H9 (cell line): ENCODE measurements around the gene RSPRY1. TPM values are rescaled to one million over a fixed set of nuclear protein-coding genes. Genes with fewer than 3 reads are reported as not detected.

Experiments used
- DNase-seq: peaks from one replicate; pipeline ENCODE4 v3.0.0-alpha.2; 2017
- H2AFZ ChIP-seq: one replicate; pipeline ENCODE4 v1.6.1; 2013; ENCODE audit warnings: mild to moderate bottlenecking, low read length, control low read depth, moderate library complexity
- H2AK5ac ChIP-seq: 2 replicates; pipeline ENCODE4 v1.6.1; 2013; ENCODE audit warnings: low read length, control low read depth, mixed read lengths; ENCODE audit not compliant: insufficient read length
- H2BK120ac ChIP-seq: one replicate; pipeline ENCODE4 v1.6.1; 2013; ENCODE audit warnings: low read depth, mild to moderate bottlenecking, low read length, control low read depth, inconsistent platforms; ENCODE audit not compliant: poor library complexity, severe bottlenecking
- H2BK12ac ChIP-seq: 2 replicates; pipeline ENCODE4 v1.6.1; 2013; ENCODE audit warnings: low read length, control low read depth, mixed read lengths, low read depth; ENCODE audit not compliant: insufficient read length
- H2BK15ac ChIP-seq: 2 replicates; pipeline ENCODE4 v1.6.1; 2013; ENCODE audit warnings: low read depth, low read length, control low read depth
- H2BK20ac ChIP-seq: one replicate; pipeline ENCODE4 v1.6.1; 2013; ENCODE audit warnings: low read depth, mild to moderate bottlenecking, low read length, control low read depth, inconsistent platforms; ENCODE audit not compliant: poor library complexity, severe bottlenecking
- H2BK5ac ChIP-seq: 2 replicates; pipeline ENCODE4 v1.6.1; 2013; ENCODE audit warnings: low read length, control low read depth, mixed read lengths; ENCODE audit not compliant: insufficient read length
- H3K14ac ChIP-seq: 2 replicates; pipeline ENCODE4 v1.6.1; 2013; ENCODE audit warnings: low read length, control low read depth; ENCODE audit not compliant: insufficient read depth
- H3K18ac ChIP-seq: 2 replicates; pipeline ENCODE4 v1.6.1; 2013; ENCODE audit warnings: low read depth, mild to moderate bottlenecking, mixed read lengths, low read length, control low read depth; ENCODE audit not compliant: insufficient read length
- H3K23ac ChIP-seq: 2 replicates; pipeline ENCODE4 v1.6.1; 2013; ENCODE audit warnings: low read length, control low read depth, mixed read lengths, low read depth; ENCODE audit not compliant: insufficient read length
- H3K23me2 ChIP-seq: 2 replicates; pipeline ENCODE4 v1.6.1; 2013; ENCODE audit warnings: low read depth, mild to moderate bottlenecking, mixed read lengths, low read length, control low read depth; ENCODE audit not compliant: insufficient read length, poor library complexity, severe bottlenecking
- H3K27ac ChIP-seq: 2 replicates; pipeline ENCODE4 v1.5.1; 2013; ENCODE audit warnings: low read length, control low read depth, mixed read lengths, low read depth; ENCODE audit not compliant: insufficient read length
- H3K27me3 ChIP-seq: 2 replicates; pipeline ENCODE4 v1.6.1; 2013; ENCODE audit warnings: low read length, control low read depth, inconsistent platforms; ENCODE audit not compliant: insufficient read depth
- H3K4ac ChIP-seq: 2 replicates; pipeline ENCODE4 v1.6.1; 2013; ENCODE audit warnings: low read depth, mild to moderate bottlenecking, control low read depth, inconsistent platforms, low read length, moderate library complexity
- H3K4me1 ChIP-seq: 2 replicates; pipeline ENCODE4 v1.6.1; 2013; ENCODE audit warnings: low read length, control low read depth, inconsistent platforms; ENCODE audit not compliant: insufficient read depth
- H3K4me2 ChIP-seq: 2 replicates; pipeline ENCODE4 v1.6.1; 2013; ENCODE audit warnings: low read length, control low read depth, mixed read lengths; ENCODE audit not compliant: insufficient read length, insufficient read depth
- H3K56ac ChIP-seq: 2 replicates; pipeline ENCODE4 v1.6.1; 2013; ENCODE audit warnings: low read depth, mild to moderate bottlenecking, mixed read lengths, low read length, control low read depth; ENCODE audit not compliant: insufficient read length
- H3K79me1 ChIP-seq: 2 replicates; pipeline ENCODE4 v1.6.1; 2013; ENCODE audit warnings: low read depth, mild to moderate bottlenecking, moderate library complexity, low read length, control low read depth, inconsistent platforms; ENCODE audit not compliant: insufficient read depth, poor library complexity, severe bottlenecking
- H3K79me2 ChIP-seq: 2 replicates; pipeline ENCODE4 v1.6.1; 2013; ENCODE audit warnings: low read length, control low read depth, inconsistent platforms; ENCODE audit not compliant: insufficient read depth
- H3K9ac ChIP-seq: 2 replicates; pipeline ENCODE4 v1.6.1; 2013; ENCODE audit warnings: low read length, control low read depth, mixed read lengths; ENCODE audit not compliant: insufficient read length; ENCODE audit errors: extremely low read depth
- H3K9me3 ChIP-seq: one replicate; pipeline ENCODE4 v1.6.1; 2013; ENCODE audit warnings: low read depth, low read length, inconsistent platforms; ENCODE audit not compliant: control insufficient read depth
- H3T11ph ChIP-seq: one replicate; pipeline ENCODE4 v1.6.1; 2013; ENCODE audit warnings: mild to moderate bottlenecking, low read length, control low read depth, inconsistent platforms
- H4K20me1 ChIP-seq: one replicate; pipeline ENCODE4 v1.6.1; 2013; ENCODE audit not compliant: control insufficient read depth, insufficient read length, insufficient read depth
- H4K5ac ChIP-seq: 2 replicates; pipeline ENCODE4 v1.6.1; 2013; ENCODE audit warnings: low read depth, mild to moderate bottlenecking, mixed read lengths, low read length, control low read depth; ENCODE audit not compliant: insufficient read length
- H4K8ac ChIP-seq: replicated peaks from 2 replicates; pipeline ENCODE4 v1.6.1; 2013; ENCODE audit warnings: low read length, control low read depth, mixed read lengths, low read depth; ENCODE audit not compliant: insufficient read length
- H4K91ac ChIP-seq: 2 replicates; pipeline ENCODE4 v1.6.1; 2013; ENCODE audit warnings: low read depth, mild to moderate bottlenecking, moderate library complexity, mixed read lengths, low read length, control low read depth; ENCODE audit not compliant: insufficient read length
- H3K27ac Mint-ChIP-seq, 3 experiments: 2 replicates in 2 of 3; 3 replicates in 1 of 3; pipeline ENCODE4 v1.8.0; 2020 to 2021; ENCODE audit warnings: mixed read lengths in 3 of 3, mild to moderate bottlenecking in 1 of 3, moderate library complexity in 1 of 3
- H3K27me3 Mint-ChIP-seq: 2 replicates; pipeline ENCODE4 v1.8.0; 2021; ENCODE audit warnings: low read depth, mild to moderate bottlenecking, moderate library complexity, mixed read lengths
- H3K36me3 Mint-ChIP-seq, 3 experiments: 2 replicates in 2 of 3; 3 replicates in 1 of 3; pipeline ENCODE4 v1.8.0; 2020 to 2021; ENCODE audit warnings: low read depth in 3 of 3, mixed read lengths in 3 of 3; ENCODE audit not compliant: insufficient read depth in 1 of 3
- H3K4me1 Mint-ChIP-seq, 2 experiments: 2 replicates each; pipeline ENCODE4 v1.8.0; 2020; ENCODE audit warnings: mixed read lengths in 2 of 2
- H3K4me3 Mint-ChIP-seq, 2 experiments: 2 replicates in 1 of 2; 3 replicates in 1 of 2; pipeline ENCODE4 v1.8.0; 2020 to 2021; ENCODE audit warnings: mild to moderate bottlenecking in 2 of 2, mixed read lengths in 2 of 2, moderate library complexity in 1 of 2
- H3K9me3 Mint-ChIP-seq, 2 experiments: 2 replicates in 1 of 2; 3 replicates in 1 of 2; pipeline ENCODE4 v1.8.0; 2020; ENCODE audit warnings: mild to moderate bottlenecking in 2 of 2, mixed read lengths in 2 of 2, moderate library complexity in 1 of 2
- CTCF ChIP-seq: fragments of 200-600 bp; sonication (generic); conservative IDR thresholded peaks from 3 replicates; pipeline ENCODE4 v1.8.0; 2021; ENCODE audit warnings: antibody characterized with exemption, mild to moderate bottlenecking
- WGBS: extraction: QIAGEN DNeasy Blood & Tissue Kit; methylation state at CpG from one replicate; pipeline ENCODE4 v1.1.7; 2013; ENCODE audit warnings: missing lambda C conversion rate, low lambda C conversion rate, mixed read lengths; ENCODE audit not compliant: insufficient read length; ENCODE audit errors: extremely low coverage; 5-methylcytosine and 5-hydroxymethylcytosine counted together
- total RNA-seq: library from RNA; stranded (reverse); gene quantifications from 2 replicates; pipeline ENCODE4 v1.2.1, GENCODE V29; 2021

Gene RSPRY1
- total RNA-seq, 1 experiment from 2014 or later = 36.1 TPM

GRCh38 chr16:57151369-57151768, 34.8 kb upstream of the RSPRY1 start:
- H4K20me1 ChIP-seq = no peaks in the 10 kb centered on the region
- H3K27me3 ChIP-seq = no peaks in the 10 kb centered on the region
- no peak overlapping the region for H2AFZ ChIP-seq
- H4K5ac ChIP-seq = no peak overlapping the region
- no peak overlapping the region for H3K23ac ChIP-seq
- no peak overlapping the region for H3K27ac ChIP-seq
- H3K79me2 ChIP-seq = no peaks in the 10 kb centered on the region
- no peak overlapping the region for H3K18ac ChIP-seq
- no peak overlapping the region for H2AK5ac ChIP-seq
- TF ChIP-seq CTCF = no peak
- no peak overlapping the region for H2BK12ac ChIP-seq
- H2BK20ac ChIP-seq = no peak overlapping the region
- H2BK5ac ChIP-seq = no peak overlapping the region
- no peak overlapping the region for H3K56ac ChIP-seq
- peaks cover 23% of the 10 kb centered on the region; the same call in 1 of the 2 replicates for H3K4me1 ChIP-seq
- Mint-ChIP-seq H3K4me3 (no peak overlapping the region), H3K9me3 (no peaks in the 10 kb centered on the region), H3K27ac (peak overlapping the region; percentile 54 to 86 (median 85)), H3K36me3 (peaks cover 19 to 38% (median 34%) of the 10 kb centered on the region in 3 experiments), H3K27me3 (no peaks in the 10 kb centered on the region), H3K4me1 (peaks cover 45 to 48% of the 10 kb centered on the region in 2 experiments)
- WGBS = no CpG with 5 or more reads among the region's 2 CpGs
- H3K23me2 ChIP-seq = no peaks in the 10 kb centered on the region
- H4K91ac ChIP-seq = no peak overlapping the region
- H2BK15ac ChIP-seq = no peak overlapping the region
- H3K4me2 ChIP-seq = no peak overlapping the region
- no peak overlapping the region for H3K14ac ChIP-seq
- no peaks in the 10 kb centered on the region for H3K79me1 ChIP-seq
- H4K8ac ChIP-seq = no peak overlapping the region
- DNase-seq = no peak
- H2BK120ac ChIP-seq = no peak overlapping the region
- no peaks in the 10 kb centered on the region for H3K9me3 ChIP-seq
- H3T11ph ChIP-seq = no peak overlapping the region
- H3K4ac ChIP-seq = no peak overlapping the region
- H3K9ac ChIP-seq = no peak overlapping the region
